Neural cell (in vitro differentiated cells): ENCODE data around the gene DIP2C. TPM values are rescaled to one million over a fixed set of nuclear protein-coding genes. Genes with fewer than 3 reads are reported as not detected.

Experiments
- H2AFZ ChIP-seq: fragments of 200-600, 300-800 bp; sonication (generic), shearing (Covaris generic); 2 replicates; pipeline ENCODE4 v1.6.0; 2014; ENCODE audit warnings: low read depth, mild to moderate bottlenecking, antibody characterized with exemption, low read length, moderate library complexity
- H3F3A ChIP-seq: fragments of 200-600 bp; shearing (Covaris generic); 2 replicates; pipeline ENCODE4 v1.6.1; 2016; ENCODE audit warnings: mild to moderate bottlenecking, moderate library complexity, mixed read lengths, antibody characterized with exemption, low read length; ENCODE audit not compliant: insufficient read depth, poor library complexity, severe bottlenecking
- H3K27ac ChIP-seq: fragments of 200-600, 300-800 bp; sonication (generic), shearing (Covaris generic); 2 replicates; pipeline ENCODE4 v1.5.1; 2014; ENCODE audit warnings: mild to moderate bottlenecking, low read length, moderate library complexity
- H3K27me3 ChIP-seq: fragments of 300-800, 200-600 bp; sonication (generic), shearing (Covaris generic); 2 replicates; pipeline ENCODE4 v1.6.0; 2014; ENCODE audit warnings: mild to moderate bottlenecking, low read depth, low read length, moderate library complexity; ENCODE audit not compliant: insufficient read depth
- H3K36me3 ChIP-seq: fragments of 300-800, 200-600 bp; sonication (generic), shearing (Covaris generic); 2 replicates; pipeline ENCODE4 v1.5.1; 2014; ENCODE audit warnings: mild to moderate bottlenecking, antibody characterized with exemption, low read length, moderate library complexity; ENCODE audit not compliant: insufficient read depth
- H3K4me2 ChIP-seq: fragments of 300-800, 200-600 bp; sonication (generic), shearing (Covaris generic); 2 replicates; pipeline ENCODE4 v1.6.0; 2014; ENCODE audit warnings: mild to moderate bottlenecking, low read length
- H3K4me3 ChIP-seq: fragments of 300-800, 200-600 bp; sonication (generic), shearing (Covaris generic); 2 replicates; pipeline ENCODE4 v1.5.1; 2014; ENCODE audit warnings: mild to moderate bottlenecking, low read length, moderate library complexity
- H3K79me2 ChIP-seq: fragments of 200-600 bp; shearing (Covaris generic); replicated peaks from 2 replicates; pipeline ENCODE4 v1.6.0; 2014; ENCODE audit warnings: mild to moderate bottlenecking, low read length, moderate library complexity; ENCODE audit not compliant: insufficient read depth
- H3K9ac ChIP-seq: fragments of 300-800, 200-600 bp; sonication (generic), shearing (Covaris generic); 2 replicates; pipeline ENCODE4 v1.6.1; 2016; ENCODE audit warnings: mild to moderate bottlenecking, low read length, mixed read lengths
- H3K9me2 ChIP-seq: fragments of 200-600 bp; shearing (Covaris generic); 2 replicates; pipeline ENCODE4 v1.6.1; 2016; ENCODE audit warnings: mild to moderate bottlenecking, low read length, mixed read lengths; ENCODE audit not compliant: insufficient read depth
- H3K9me3 ChIP-seq: fragments of 200-600, 300-800 bp; sonication (generic), shearing (Covaris generic); 2 replicates; pipeline ENCODE4 v1.6.1; 2016; ENCODE audit warnings: mild to moderate bottlenecking, mixed run types, low read length, moderate library complexity, mixed read lengths
- H4K20me1 ChIP-seq: fragments of 200-600 bp; shearing (Covaris generic); 2 replicates; pipeline ENCODE4 v1.6.1; 2016; ENCODE audit warnings: mild to moderate bottlenecking, mixed run types; ENCODE audit not compliant: insufficient read depth
- EP300 ChIP-seq: fragments of 450-650 bp; conservative IDR thresholded peaks from 2 replicates; pipeline ENCODE4 v1.6.1; 2014; ENCODE audit warnings: antibody characterized with exemption, mild to moderate bottlenecking, moderate library complexity; ENCODE audit not compliant: poor library complexity, severe bottlenecking
- EZH2 ChIP-seq: fragments of 200-600, 300-800 bp; shearing (Covaris generic), sonication (generic); IDR thresholded peaks from 2 replicates; pipeline ENCODE4 v1.6.1; 2014; ENCODE audit warnings: antibody characterized with exemption, low read length, borderline replicate concordance, mild to moderate bottlenecking; ENCODE audit not compliant: insufficient read depth, poor library complexity, severe bottlenecking
- MXI1 ChIP-seq: fragments of 450-650 bp; conservative IDR thresholded peaks from 2 replicates; pipeline ENCODE4 v1.6.1; 2014; ENCODE audit warnings: antibody characterized with exemption, mild to moderate bottlenecking; ENCODE audit not compliant: poor library complexity, severe bottlenecking
- POLR2AphosphoS5 ChIP-seq: IDR thresholded peaks from 2 replicates; pipeline ENCODE4 v1.6.1; 2012
- RAD21 ChIP-seq: fragments of 450-650 bp; conservative IDR thresholded peaks from 2 replicates; pipeline ENCODE4 v1.6.1; 2014; ENCODE audit warnings: antibody characterized with exemption, mild to moderate bottlenecking, moderate library complexity
- SMC3 ChIP-seq: fragments of 450-650 bp; conservative IDR thresholded peaks from 2 replicates; pipeline ENCODE4 v1.6.1; 2014; ENCODE audit warnings: antibody characterized with exemption, mild to moderate bottlenecking, moderate library complexity; ENCODE audit not compliant: poor library complexity
- TAF1 ChIP-seq: IDR thresholded peaks from 2 replicates; pipeline ENCODE4 v1.6.1; 2012; ENCODE audit warnings: low read depth
- polyA plus RNA-seq: library from polyadenylated mRNA; depleted of rRNA; stranded (reverse); fragments of >200 nt; gene quantifications from 2 replicates; pipeline ENCODE4 v1.2.3, GENCODE V29; 2014
- TF ChIP-seq, protein P1 (sequence below): IDR thresholded peaks from 2 replicates; pipeline ENCODE4 v1.6.1; 2012; ENCODE audit warnings: borderline replicate concordance
- TF ChIP-seq, protein P2 (sequence below): fragments of 450-650 bp; IDR thresholded peaks from 2 replicates; pipeline ENCODE4 v1.5.1; 2014; ENCODE audit warnings: antibody characterized with exemption, mild to moderate bottlenecking, moderate library complexity; ENCODE audit not compliant: poor library complexity, severe bottlenecking

The DIP2C gene
- polyA plus RNA-seq, 1 donor from 2014 or later = 24.1 TPM

DNA sequence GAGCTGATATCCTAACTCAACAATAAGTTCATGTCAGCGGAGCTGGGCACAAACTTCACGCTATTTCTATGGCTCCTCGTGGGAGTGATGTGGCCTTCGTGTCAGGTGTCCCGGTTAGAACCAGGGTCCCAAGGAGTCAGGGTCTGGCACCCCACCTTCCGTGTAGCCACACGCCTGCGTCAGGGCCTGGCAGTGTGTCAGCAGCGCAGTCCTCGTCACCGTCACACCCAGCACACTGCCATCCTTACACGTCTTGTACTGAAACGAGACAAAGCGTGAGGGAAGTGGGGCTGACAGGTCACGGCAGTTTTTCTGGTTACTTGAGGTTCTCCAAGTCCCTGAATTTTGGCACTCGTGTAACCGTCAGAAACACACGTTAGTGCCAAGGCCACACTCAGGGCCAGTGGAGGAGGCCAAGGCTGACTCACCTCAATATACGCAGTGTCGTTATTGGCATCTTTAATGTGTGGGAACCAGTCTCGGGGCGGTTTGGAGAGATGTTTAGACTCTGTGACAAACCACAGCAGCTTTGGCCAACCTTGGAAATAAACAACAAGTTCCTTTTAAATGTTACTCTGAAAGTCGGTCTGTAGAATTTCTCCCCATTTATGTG lies 299.5 kb downstream of the DIP2C start:
- H3K36me3 ChIP-seq = no peaks in the 10 kb centered on the region
- H4K20me1 ChIP-seq = no peaks in the 10 kb centered on the region
- H3K9me3 ChIP-seq = no peaks in the 10 kb centered on the region

DNA sequence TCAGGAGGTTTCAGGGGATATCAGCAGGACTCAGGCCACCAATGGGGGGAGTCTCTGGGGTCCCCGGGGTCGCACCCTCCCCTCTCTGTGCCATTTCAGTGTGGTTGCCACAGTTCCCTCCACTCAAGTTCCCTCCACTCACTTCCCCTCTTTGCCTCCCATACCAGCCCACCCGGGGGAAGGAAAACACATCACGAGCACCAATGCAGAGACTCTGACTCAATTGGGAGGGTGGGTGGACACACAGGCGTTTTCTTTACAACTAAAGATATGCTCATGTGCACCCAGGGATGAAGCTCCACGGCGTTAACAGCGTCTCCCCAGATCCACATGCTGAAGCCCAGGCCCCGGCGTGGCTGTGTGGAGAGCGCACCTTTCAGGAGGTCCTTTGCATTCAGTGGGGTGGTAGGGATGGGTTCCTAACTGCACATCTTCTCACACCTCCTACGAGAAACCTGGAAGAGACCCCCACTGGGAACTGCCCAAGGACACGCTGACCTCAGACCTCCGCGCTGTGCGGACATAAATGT lies 300.1 kb downstream of the DIP2C start:
- Histone ChIP-seq H3K9me3 (no peaks in the 10 kb centered on the region), H3K27me3 (no peaks in the 10 kb centered on the region), H3K79me2 (no peaks in the 10 kb centered on the region), H3F3A (no peaks in the 10 kb centered on the region), H3K9ac (no peak overlapping the region), H3K27ac (no peak overlapping the region), H4K20me1 (no peaks in the 10 kb centered on the region), H3K9me2 (no peaks in the 10 kb centered on the region), H3K36me3 (no peaks in the 10 kb centered on the region), H2AFZ (no peak overlapping the region), H3K4me2 (no peak overlapping the region), H3K4me3 (no peak overlapping the region)
- TF ChIP-seq, protein P1, sequence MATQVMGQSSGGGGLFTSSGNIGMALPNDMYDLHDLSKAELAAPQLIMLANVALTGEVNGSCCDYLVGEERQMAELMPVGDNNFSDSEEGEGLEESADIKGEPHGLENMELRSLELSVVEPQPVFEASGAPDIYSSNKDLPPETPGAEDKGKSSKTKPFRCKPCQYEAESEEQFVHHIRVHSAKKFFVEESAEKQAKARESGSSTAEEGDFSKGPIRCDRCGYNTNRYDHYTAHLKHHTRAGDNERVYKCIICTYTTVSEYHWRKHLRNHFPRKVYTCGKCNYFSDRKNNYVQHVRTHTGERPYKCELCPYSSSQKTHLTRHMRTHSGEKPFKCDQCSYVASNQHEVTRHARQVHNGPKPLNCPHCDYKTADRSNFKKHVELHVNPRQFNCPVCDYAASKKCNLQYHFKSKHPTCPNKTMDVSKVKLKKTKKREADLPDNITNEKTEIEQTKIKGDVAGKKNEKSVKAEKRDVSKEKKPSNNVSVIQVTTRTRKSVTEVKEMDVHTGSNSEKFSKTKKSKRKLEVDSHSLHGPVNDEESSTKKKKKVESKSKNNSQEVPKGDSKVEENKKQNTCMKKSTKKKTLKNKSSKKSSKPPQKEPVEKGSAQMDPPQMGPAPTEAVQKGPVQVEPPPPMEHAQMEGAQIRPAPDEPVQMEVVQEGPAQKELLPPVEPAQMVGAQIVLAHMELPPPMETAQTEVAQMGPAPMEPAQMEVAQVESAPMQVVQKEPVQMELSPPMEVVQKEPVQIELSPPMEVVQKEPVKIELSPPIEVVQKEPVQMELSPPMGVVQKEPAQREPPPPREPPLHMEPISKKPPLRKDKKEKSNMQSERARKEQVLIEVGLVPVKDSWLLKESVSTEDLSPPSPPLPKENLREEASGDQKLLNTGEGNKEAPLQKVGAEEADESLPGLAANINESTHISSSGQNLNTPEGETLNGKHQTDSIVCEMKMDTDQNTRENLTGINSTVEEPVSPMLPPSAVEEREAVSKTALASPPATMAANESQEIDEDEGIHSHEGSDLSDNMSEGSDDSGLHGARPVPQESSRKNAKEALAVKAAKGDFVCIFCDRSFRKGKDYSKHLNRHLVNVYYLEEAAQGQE = no peak
- no peak for TF ChIP-seq MXI1
- TF ChIP-seq RAD21 = no peak
- TF ChIP-seq, protein P2, sequence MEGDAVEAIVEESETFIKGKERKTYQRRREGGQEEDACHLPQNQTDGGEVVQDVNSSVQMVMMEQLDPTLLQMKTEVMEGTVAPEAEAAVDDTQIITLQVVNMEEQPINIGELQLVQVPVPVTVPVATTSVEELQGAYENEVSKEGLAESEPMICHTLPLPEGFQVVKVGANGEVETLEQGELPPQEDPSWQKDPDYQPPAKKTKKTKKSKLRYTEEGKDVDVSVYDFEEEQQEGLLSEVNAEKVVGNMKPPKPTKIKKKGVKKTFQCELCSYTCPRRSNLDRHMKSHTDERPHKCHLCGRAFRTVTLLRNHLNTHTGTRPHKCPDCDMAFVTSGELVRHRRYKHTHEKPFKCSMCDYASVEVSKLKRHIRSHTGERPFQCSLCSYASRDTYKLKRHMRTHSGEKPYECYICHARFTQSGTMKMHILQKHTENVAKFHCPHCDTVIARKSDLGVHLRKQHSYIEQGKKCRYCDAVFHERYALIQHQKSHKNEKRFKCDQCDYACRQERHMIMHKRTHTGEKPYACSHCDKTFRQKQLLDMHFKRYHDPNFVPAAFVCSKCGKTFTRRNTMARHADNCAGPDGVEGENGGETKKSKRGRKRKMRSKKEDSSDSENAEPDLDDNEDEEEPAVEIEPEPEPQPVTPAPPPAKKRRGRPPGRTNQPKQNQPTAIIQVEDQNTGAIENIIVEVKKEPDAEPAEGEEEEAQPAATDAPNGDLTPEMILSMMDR = no peak
- TF ChIP-seq EZH2 = no peak

More for the DNA sequence above, 299.5 kb downstream of the DIP2C start:
- Histone ChIP-seq H3K9me2 (no peaks in the 10 kb centered on the region), H3K79me2 (no peaks in the 10 kb centered on the region), H2AFZ (no peak overlapping the region), H3K27ac (no peak overlapping the region), H3K4me3 (no peak overlapping the region), H3K27me3 (no peaks in the 10 kb centered on the region), H3F3A (no peaks in the 10 kb centered on the region), H3K4me2 (no peak overlapping the region), H3K9ac (no peak overlapping the region)
- TF ChIP-seq, protein P1 = no peak
- TF ChIP-seq EZH2 = no peak
- no peak for TF ChIP-seq RAD21
- no peak for TF ChIP-seq TAF1
- no peak for TF ChIP-seq POLR2AphosphoS5
- TF ChIP-seq EP300 = no peak
- no peak for TF ChIP-seq MXI1
- no peak for TF ChIP-seq SMC3
- TF ChIP-seq, protein P2 = no peak
